Effector memory CD4-positive, alpha-beta T cell (primary cell): ENCODE results near the gene HSPA12A.

Experiments
- DNase-seq, 3 donors: peaks; one replicate each; pipeline ENCODE4 v3.0.0-alpha.2; 2020
- H3K27ac ChIP-seq: 2 replicates; pipeline ENCODE4 v1.7.0; 2013; ENCODE audit warnings: mild to moderate bottlenecking, low read length, moderate library complexity; ENCODE audit not compliant: insufficient read depth, poor library complexity, severe bottlenecking
- H3K27me3 ChIP-seq: replicated peaks from 2 replicates; pipeline ENCODE4 v1.7.0; 2013; ENCODE audit warnings: mild to moderate bottlenecking, low read length; ENCODE audit not compliant: insufficient read depth, control insufficient read depth, poor library complexity, severe bottlenecking
- H3K36me3 ChIP-seq: 2 replicates; pipeline ENCODE4 v1.7.0; 2013; ENCODE audit warnings: mild to moderate bottlenecking, low read length, moderate library complexity; ENCODE audit not compliant: control insufficient read depth, insufficient read depth
- H3K4me1 ChIP-seq: 2 replicates; pipeline ENCODE4 v1.7.0; 2013; ENCODE audit warnings: low read length, mild to moderate bottlenecking; ENCODE audit not compliant: control insufficient read depth, insufficient read depth, poor library complexity, severe bottlenecking
- H3K4me3 ChIP-seq: 2 replicates; pipeline ENCODE4 v1.7.0; 2013; ENCODE audit warnings: low read length, low read depth, mild to moderate bottlenecking; ENCODE audit not compliant: insufficient read depth, poor library complexity, severe bottlenecking
- H3K9me3 ChIP-seq: 2 replicates; pipeline ENCODE4 v1.7.0; 2013; ENCODE audit warnings: mild to moderate bottlenecking, low read length, moderate library complexity; ENCODE audit not compliant: control insufficient read depth

Gene HSPA12A

DNA sequence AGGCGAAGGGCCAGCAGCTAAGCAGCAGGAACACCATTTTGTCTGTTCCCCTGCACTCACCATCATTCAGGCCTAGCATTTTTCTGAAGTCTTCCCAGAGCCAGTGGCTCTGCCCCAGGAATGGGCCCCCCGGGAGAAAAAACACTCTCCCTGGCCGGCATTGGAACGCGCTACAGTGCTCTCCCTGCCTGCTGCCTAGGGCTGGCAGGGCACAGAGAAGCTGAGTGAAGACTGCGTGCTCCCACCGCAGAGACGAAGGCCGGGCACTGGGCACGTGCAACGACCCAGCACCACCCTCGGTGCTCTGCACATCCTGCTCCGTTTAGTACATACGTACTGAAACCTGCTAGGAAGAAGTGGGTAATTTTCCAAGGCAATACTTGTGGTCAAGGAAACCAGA is 34.4 kb downstream of the HSPA12A start:
- Histone ChIP-seq H3K4me3 (no peak overlapping the region), H3K4me1 (no peaks in the 10 kb centered on the region), H3K36me3 (no peaks in the 10 kb centered on the region), H3K9me3 (no peaks in the 10 kb centered on the region), H3K27ac (no peak overlapping the region), H3K27me3 (no peaks in the 10 kb centered on the region)
- no peak for DNase-seq

DNA sequence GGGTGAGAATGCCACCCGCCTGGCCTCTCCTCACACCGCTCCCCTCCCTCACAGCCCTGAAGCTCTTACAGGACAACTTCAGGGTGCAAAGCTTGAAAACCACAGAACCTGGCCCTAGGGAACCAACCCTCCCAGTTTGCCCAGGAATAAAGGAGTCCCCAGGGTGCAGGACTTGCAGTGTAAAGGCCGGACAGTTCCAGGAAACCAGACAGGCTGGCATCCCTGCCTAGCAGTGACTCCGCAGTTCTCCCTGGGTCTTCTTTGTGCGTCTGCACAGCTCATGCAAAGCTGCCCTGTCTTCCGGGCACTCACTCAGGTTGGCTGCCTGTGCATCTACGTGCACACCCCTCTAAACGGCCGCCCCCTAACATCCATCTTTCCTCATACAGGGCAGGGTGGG is 36.1 kb downstream of the HSPA12A start:
- DNase-seq, result no peak
- Histone ChIP-seq H3K4me3 (no peak overlapping the region), H3K27ac (no peak overlapping the region), H3K36me3 (no peaks in the 10 kb centered on the region), H3K4me1 (no peaks in the 10 kb centered on the region), H3K9me3 (no peaks in the 10 kb centered on the region), H3K27me3 (peaks cover 3% of the 10 kb centered on the region)

DNA sequence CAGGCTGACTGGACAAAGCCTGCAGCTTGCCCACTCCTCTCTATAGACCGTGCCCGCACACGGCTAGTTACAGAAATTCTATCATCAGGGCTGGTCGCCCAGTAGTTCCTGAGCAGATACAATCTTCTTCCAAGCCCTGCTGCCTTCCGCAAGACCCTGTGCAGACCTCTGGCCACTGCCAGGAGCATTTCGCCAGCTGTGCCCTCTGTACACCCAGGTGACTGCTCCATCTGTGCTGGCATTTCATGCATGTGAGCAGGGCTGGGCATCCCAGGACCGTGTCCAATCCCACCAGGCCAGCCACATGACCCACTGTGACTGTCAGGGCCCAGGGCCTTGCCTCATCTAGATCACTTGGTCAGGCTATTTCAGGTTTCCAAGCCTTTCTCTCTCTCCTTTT is 36.9 kb downstream of the HSPA12A start:
- Histone ChIP-seq H3K4me3 (no peak overlapping the region), H3K27ac (no peak overlapping the region), H3K4me1 (no peaks in the 10 kb centered on the region), H3K27me3 (peaks cover 3% of the 10 kb centered on the region), H3K9me3 (no peaks in the 10 kb centered on the region), H3K36me3 (no peaks in the 10 kb centered on the region)
- DNase-seq, result no peak

DNA sequence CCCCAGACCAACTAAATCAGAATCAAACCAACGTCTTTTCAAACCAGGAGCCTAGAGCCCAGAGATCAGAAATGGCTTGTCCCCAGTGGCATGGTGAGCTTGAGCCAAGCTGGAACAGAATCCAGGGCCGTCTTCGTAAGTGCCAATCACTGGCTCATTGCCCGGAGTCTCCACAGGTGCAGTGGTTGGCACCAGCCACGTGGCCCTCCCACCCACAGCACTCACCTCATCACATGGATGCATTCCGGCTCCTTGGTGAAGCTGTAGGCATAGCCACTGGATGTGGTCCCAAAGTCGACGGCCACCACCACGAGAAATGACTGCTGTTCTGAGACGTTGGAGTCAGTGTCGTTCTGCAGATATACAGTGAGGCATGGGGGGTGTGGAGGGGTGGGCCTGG is 37.4 kb downstream of the HSPA12A start:
- Histone ChIP-seq H3K4me3 (no peak overlapping the region), H3K36me3 (no peaks in the 10 kb centered on the region), H3K27ac (no peak overlapping the region), H3K4me1 (no peaks in the 10 kb centered on the region), H3K9me3 (no peaks in the 10 kb centered on the region), H3K27me3 (peaks cover 3% of the 10 kb centered on the region)
- DNase-seq, result no peak

DNA sequence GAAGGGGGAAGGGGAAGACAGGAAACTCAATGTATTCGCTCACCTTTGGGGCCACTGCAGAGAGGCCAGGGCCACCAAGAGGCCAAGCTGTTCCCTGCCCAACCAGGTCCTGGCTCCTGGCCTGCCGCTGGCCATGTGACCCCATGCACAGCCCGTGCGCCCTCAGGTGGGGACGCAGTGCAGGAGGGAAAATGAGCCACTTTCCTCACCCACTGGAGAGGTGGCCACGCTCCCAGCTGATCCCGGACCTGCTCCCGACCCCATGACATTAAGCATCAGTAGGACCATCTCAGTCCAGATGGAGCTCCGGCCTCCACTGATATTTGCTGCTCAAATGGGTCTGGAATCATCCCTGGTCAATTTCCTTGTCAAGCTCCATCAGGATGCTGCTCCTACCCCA is 40.2 kb downstream of the HSPA12A start:
- H3K27me3 ChIP-seq, result peaks cover 3% of the 10 kb centered on the region
- no peaks in the 10 kb centered on the region for H3K9me3 ChIP-seq
- H3K27ac ChIP-seq, result no peak overlapping the region
- DNase-seq, result no peak
- H3K4me3 ChIP-seq, result no peak overlapping the region
- no peaks in the 10 kb centered on the region for H3K36me3 ChIP-seq
- H3K4me1 ChIP-seq, result no peaks in the 10 kb centered on the region

DNA sequence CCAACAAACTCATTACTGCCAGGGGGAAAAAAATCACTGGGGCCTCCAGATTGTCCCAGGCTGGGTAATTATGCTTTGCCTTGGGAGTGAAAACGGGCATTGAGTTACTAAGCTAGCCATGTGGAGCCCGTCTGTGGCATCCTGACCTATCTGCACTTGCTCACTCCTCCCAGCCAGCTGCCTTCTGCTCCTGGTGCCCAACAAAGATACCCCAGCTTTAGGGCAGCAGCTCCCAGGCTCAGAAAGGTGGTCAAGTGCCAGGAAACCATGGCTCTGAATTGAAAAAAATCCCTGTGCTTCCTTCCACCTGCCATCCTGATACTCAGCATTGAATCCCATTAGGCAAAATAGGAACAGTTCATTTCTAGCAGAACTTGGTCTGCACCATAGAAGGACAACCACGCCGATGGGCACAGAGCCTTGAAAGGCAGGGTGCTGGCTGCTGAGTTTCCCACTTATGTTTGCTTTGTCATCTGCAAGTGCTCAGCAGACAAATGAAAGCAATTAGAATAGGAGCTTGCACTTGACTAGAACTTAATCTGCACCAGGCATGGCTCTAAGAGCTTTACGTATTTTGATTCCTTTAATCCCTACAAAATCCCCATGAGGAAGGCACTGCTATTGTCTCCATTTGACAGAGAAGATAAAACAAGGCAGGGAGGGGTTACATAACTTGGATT is 42.8 kb downstream of the HSPA12A start:
- Histone ChIP-seq H3K27ac (no peak overlapping the region), H3K4me1 (no peaks in the 10 kb centered on the region), H3K9me3 (no peaks in the 10 kb centered on the region), H3K36me3 (no peaks in the 10 kb centered on the region), H3K4me3 (no peak overlapping the region), H3K27me3 (peaks cover 3% of the 10 kb centered on the region)
- no peak for DNase-seq

DNA sequence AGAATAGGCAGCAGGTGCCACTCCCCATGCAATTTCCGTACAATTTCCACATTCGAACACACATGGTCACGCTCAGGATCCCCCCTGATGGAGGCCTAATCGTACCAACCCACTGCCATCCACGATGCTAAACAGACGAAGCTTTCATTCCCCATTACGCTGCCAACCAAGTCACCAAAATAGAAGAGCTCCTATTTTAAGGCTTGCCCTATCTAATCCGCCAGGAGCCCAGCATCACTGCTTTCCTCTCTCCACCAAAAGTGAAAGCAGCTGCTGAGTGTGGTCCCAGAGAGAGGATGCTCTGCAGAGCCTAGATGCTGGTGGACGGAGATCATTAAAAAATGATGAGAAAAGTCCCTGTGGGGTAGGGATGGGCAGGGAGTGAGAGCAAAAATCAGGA is 43.3 kb downstream of the HSPA12A start:
- no peak for DNase-seq
- Histone ChIP-seq H3K36me3 (no peaks in the 10 kb centered on the region), H3K4me1 (no peaks in the 10 kb centered on the region), H3K27me3 (peaks cover 3% of the 10 kb centered on the region), H3K9me3 (no peaks in the 10 kb centered on the region), H3K4me3 (no peak overlapping the region), H3K27ac (no peak overlapping the region)

DNA sequence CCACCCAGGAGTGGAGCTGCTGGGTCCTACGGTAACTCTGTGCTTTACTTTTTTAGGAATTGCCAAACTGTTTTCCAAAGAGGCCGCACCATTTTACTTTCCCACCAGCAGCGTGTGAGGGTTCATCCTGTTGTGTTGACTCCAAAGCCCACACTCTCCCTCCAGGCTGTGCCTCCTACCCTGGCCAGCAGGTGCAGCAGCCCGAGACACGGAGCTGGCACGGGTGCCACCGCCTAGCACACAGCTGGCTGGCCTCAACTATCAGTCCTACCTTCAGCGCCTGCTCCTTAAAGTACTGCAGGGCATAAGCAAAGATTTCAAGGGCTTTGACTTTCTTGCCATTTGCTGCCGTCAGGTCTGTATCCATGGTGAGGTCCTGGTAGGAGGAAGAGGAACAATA is 44.0 kb downstream of the HSPA12A start:
- Histone ChIP-seq H3K36me3 (no peaks in the 10 kb centered on the region), H3K4me1 (no peaks in the 10 kb centered on the region), H3K27ac (no peak overlapping the region), H3K27me3 (peaks cover 3% of the 10 kb centered on the region), H3K9me3 (no peaks in the 10 kb centered on the region), H3K4me3 (no peak overlapping the region)
- DNase-seq, result no peak

DNA sequence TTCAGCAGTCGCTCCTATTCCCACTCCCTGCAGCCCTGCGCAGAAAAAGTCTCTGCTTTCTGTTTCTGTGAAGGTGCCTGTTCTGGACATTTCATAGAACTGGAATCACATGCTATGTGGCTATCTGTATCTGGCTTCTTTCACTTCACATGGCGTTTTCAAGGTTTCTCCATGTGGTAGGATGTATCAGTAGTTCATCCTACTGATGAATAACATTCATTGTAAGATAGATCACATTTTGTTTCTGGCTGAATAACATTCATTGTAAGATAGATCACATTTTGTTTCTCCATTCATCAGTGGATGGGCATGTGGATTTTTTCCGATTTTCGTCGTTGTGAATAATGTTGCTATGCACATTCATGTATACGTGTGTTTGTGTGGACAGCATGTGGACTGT is 44.5 kb downstream of the HSPA12A start:
- H3K27me3 ChIP-seq, result peaks cover 3% of the 10 kb centered on the region
- DNase-seq, result no peak
- no peaks in the 10 kb centered on the region for H3K9me3 ChIP-seq
- no peaks in the 10 kb centered on the region for H3K36me3 ChIP-seq
- no peak overlapping the region for H3K4me3 ChIP-seq
- no peaks in the 10 kb centered on the region for H3K4me1 ChIP-seq
- no peak overlapping the region for H3K27ac ChIP-seq

DNA sequence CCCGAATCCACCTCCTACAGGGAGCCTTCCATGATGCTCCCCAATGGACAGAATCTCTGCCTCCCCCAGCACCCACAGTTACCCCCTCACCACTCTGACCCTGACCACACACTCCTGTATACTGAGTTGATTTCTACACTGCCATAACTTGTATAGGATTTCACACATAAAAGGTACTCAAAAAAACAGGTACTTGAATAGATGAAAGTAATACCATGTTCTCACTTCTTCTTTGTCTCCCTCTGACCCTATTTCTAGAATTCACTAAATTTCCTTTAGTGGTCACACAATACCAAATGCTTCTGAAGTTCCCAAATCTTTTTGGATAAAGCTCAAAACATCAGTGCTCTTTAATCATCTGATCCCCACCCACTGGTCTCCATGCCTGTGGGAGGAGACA is 45.4 kb downstream of the HSPA12A start:
- DNase-seq, result no peak
- no peaks in the 10 kb centered on the region for H3K36me3 ChIP-seq
- no peak overlapping the region for H3K27ac ChIP-seq
- H3K4me3 ChIP-seq, result no peak overlapping the region
- H3K27me3 ChIP-seq, result peaks cover 3% of the 10 kb centered on the region
- H3K4me1 ChIP-seq, result no peaks in the 10 kb centered on the region
- no peaks in the 10 kb centered on the region for H3K9me3 ChIP-seq
